HepG2 (cell line): ENCODE data around the gene CAMK4. TPM values are rescaled to one million over a fixed set of nuclear protein-coding genes. Genes with fewer than 3 reads are reported as not detected.

Experiments used
- ATAC-seq: fragments of 200-7000 bp; cut with Tn5 transposase; 3 replicates; pipeline ENCODE4 v1.9.1; 2020; ENCODE audit warnings: mild to moderate bottlenecking, moderate library complexity
- BruUV-seq: library from RNA; stranded (reverse); fragments of 400-500 nt; replicated peaks from 2 replicates; lab custom pipeline; 2021; lab: Mats Ljungman, UMichigan
- CTCF ChIA-PET: fragments of 300-600 bp; formaldehyde crosslinking; extraction: SDS; loops from one replicate; lab custom pipeline; 2021; ENCODE audit warnings: low total read pairs, inconsistent platforms, low intra/inter-chr PET ratio; lab: Yijun Ruan, JAX
- POLR2A ChIA-PET: fragments of 350-600 bp; sonication (Branson Sonifier 250); formaldehyde crosslinking; loops from one replicate; lab custom pipeline; 2020; ENCODE audit warnings: antibody characterized with exemption, inconsistent platforms; lab: Yijun Ruan, JAX
- DNase-seq: peaks from one replicate; pipeline ENCODE4 v3.0.0-alpha.2; 2015; ENCODE audit warnings: low spot score
- FAIRE-seq: peaks from 3 replicates; lab custom pipeline; 2011; peaks lifted over from hg19 to GRCh38; lab: Jason Lieb, UNC
- H2AFZ ChIP-seq: one replicate; pipeline ENCODE4 v1.6.1; 2011; ENCODE audit warnings: low read length, inconsistent platforms
- H3K27ac ChIP-seq: fragments of 300-600 bp; 3 replicates; pipeline ENCODE4 v1.8.0; 2011; ENCODE audit warnings: mixed run types, mild to moderate bottlenecking, mixed read lengths, low read length, inconsistent platforms; ENCODE audit not compliant: insufficient read depth; ENCODE audit errors: extremely low read length
- H3K27me3 ChIP-seq, 2 experiments: fragments of 200-600 bp in 1 of 2; 2 replicates in 1 of 2; 3 replicates in 1 of 2; pipeline versions ENCODE4 v1.6.0 to v1.8.0; 2011; ENCODE audit warnings: low read length in 2 of 2, mild to moderate bottlenecking in 2 of 2, moderate library complexity in 2 of 2, inconsistent platforms in 1 of 2; ENCODE audit not compliant: insufficient read depth in 2 of 2, control insufficient read depth in 1 of 2
- H3K36me3 ChIP-seq, 2 experiments: fragments of 200-600 bp in 1 of 2; replicated peaks in 1 of 2; 2 replicates in 1 of 2; 3 replicates in 1 of 2; pipeline versions ENCODE4 v1.5.1 to v1.8.0; 2011; ENCODE audit warnings: low read length in 2 of 2, inconsistent platforms in 1 of 2; ENCODE audit not compliant: insufficient read depth in 2 of 2, control insufficient read depth in 1 of 2
- H3K4me1 ChIP-seq: 2 replicates; pipeline ENCODE4 v1.5.1; 2012; ENCODE audit warnings: low read length, inconsistent platforms; ENCODE audit not compliant: insufficient read depth
- H3K4me2 ChIP-seq: 2 replicates; pipeline ENCODE4 v1.6.0; 2011; ENCODE audit warnings: low read depth, low read length, inconsistent platforms
- H3K4me3 ChIP-seq, 3 experiments: fragments of 200-600 bp in 1 of 3; sonication (generic), shearing (Covaris generic) in 1 of 3; replicated peaks in 1 of 3; 2 replicates each; pipeline ENCODE4 v1.5.1; 2011 to 2016; ENCODE audit warnings: low read length in 3 of 3, inconsistent platforms in 2 of 3, low read depth in 2 of 3, mild to moderate bottlenecking in 2 of 3, control low read depth in 1 of 3, mixed read lengths in 1 of 3; ENCODE audit not compliant: insufficient read depth in 1 of 3
- H3K79me2 ChIP-seq: one replicate; pipeline ENCODE4 v1.6.1; 2011; ENCODE audit warnings: low read length, inconsistent platforms; ENCODE audit not compliant: insufficient read depth
- H3K9ac ChIP-seq: 2 replicates; pipeline ENCODE4 v1.6.0; 2011; ENCODE audit warnings: mild to moderate bottlenecking, low read depth, low read length, inconsistent platforms; ENCODE audit not compliant: insufficient read depth
- H3K9me3 ChIP-seq: 2 replicates; pipeline ENCODE4 v1.5.1; 2012; ENCODE audit warnings: mild to moderate bottlenecking, low read length
- H4K20me1 ChIP-seq: 2 replicates; pipeline ENCODE4 v1.6.0; 2011; ENCODE audit warnings: inconsistent platforms, mild to moderate bottlenecking, low read length, moderate library complexity; ENCODE audit not compliant: insufficient read depth
- CEBPZ ChIP-seq: IDR thresholded peaks from 2 replicates; pipeline ENCODE4 v1.6.1; 2012; ENCODE audit warnings: low read length, improper control_type of control experiment
- HBP1 ChIP-seq: IDR thresholded peaks from 2 replicates; pipeline ENCODE4 v1.6.1; 2016; ENCODE audit warnings: low read depth, control low read depth
- HNF1B ChIP-seq: sonication (generic); formaldehyde crosslinking; IDR thresholded peaks from 2 replicates; pipeline ENCODE4 v1.5.1; 2020; ENCODE audit warnings: mild to moderate bottlenecking, moderate library complexity, missing genetic modification reagents
- MAF1 ChIP-seq: sonication (generic); formaldehyde crosslinking; IDR thresholded peaks from 2 replicates; pipeline ENCODE4 v1.5.0; 2020; ENCODE audit warnings: missing genetic modification reagents, borderline replicate concordance
- MZF1 ChIP-seq: sonication (generic); formaldehyde crosslinking; IDR thresholded peaks from 2 replicates; pipeline ENCODE4 v1.8.1; 2023; ENCODE audit warnings: mild to moderate bottlenecking, missing genetic modification reagents, borderline replicate concordance
- REPIN1 ChIP-seq: sonication (generic); formaldehyde crosslinking; IDR thresholded peaks from 2 replicates; pipeline ENCODE4 v1.8.0; 2022; ENCODE audit warnings: missing genetic modification reagents, low read depth, mild to moderate bottlenecking, borderline replicate concordance
- SIX1 ChIP-seq: sonication (generic); formaldehyde crosslinking; IDR thresholded peaks from 2 replicates; pipeline ENCODE4 v1.4.0; 2020; ENCODE audit warnings: missing genetic modification reagents, borderline replicate concordance
- XBP1 ChIP-seq: sonication (generic); formaldehyde crosslinking; IDR thresholded peaks from 2 replicates; pipeline ENCODE4 v1.5.0; 2020; ENCODE audit warnings: missing genetic modification reagents
- ZBTB26 ChIP-seq: IDR thresholded peaks from 2 replicates; pipeline ENCODE4 v1.6.1; 2016; ENCODE audit warnings: missing compliant biosample characterization, missing genetic modification reagents, borderline replicate concordance
- ZNF12 ChIP-seq: sonication (generic); formaldehyde crosslinking; IDR thresholded peaks from 2 replicates; pipeline ENCODE4 v1.5.0; 2020; ENCODE audit warnings: missing genetic modification reagents
- ZNF331 ChIP-seq: sonication (generic); formaldehyde crosslinking; IDR thresholded peaks from 2 replicates; pipeline ENCODE4 v1.4.0; 2020; ENCODE audit warnings: missing genetic modification reagents
- ZNF362 ChIP-seq: sonication (generic); formaldehyde crosslinking; IDR thresholded peaks from 2 replicates; pipeline ENCODE4 v1.4.0; 2020; ENCODE audit warnings: missing genetic modification reagents, mild to moderate bottlenecking, borderline replicate concordance
- ZNF430 ChIP-seq: sonication (generic); formaldehyde crosslinking; IDR thresholded peaks from 2 replicates; pipeline ENCODE4 v1.9.0; 2021; ENCODE audit warnings: mild to moderate bottlenecking, missing genetic modification reagents
- ZNF558 ChIP-seq: sonication (generic); formaldehyde crosslinking; IDR thresholded peaks from 2 replicates; pipeline ENCODE4 v1.9.0; 2022; ENCODE audit warnings: mild to moderate bottlenecking, missing genetic modification reagents, borderline replicate concordance
- WGBS: methylation state at CpG from one replicate; pipeline ENCODE4 v1.1.6; 2017; ENCODE audit warnings: low lambda C conversion rate; 5-methylcytosine and 5-hydroxymethylcytosine counted together
- in situ Hi-C: cut with HindIII; loops from 2 replicates; pipeline ENCODE4 v1.10.0; 2017; ENCODE audit warnings: low pct_unique_long_range_greater_than_20kb; ENCODE audit not compliant: extremely low pct_ligation_motif_present
- intact Hi-C: fragments of 100-400 bp; cut with micrococcal nuclease; formaldehyde crosslinking; loops from one replicate; pipeline ENCODE4 v1.10.0; 2022; ENCODE audit not compliant: unreplicated experiment
- polyA plus RNA-seq, 8 experiments: library from polyadenylated mRNA; depleted of rRNA in 3 of 8; stranded (reverse) in 7 of 8; unstranded in 1 of 8; fragments of >200 nt; fragmentation: Illumina TruSeq in 4 of 8; extraction: Trizol in 4 of 8; gene quantifications; 2 replicates each; pipeline versions ENCODE4 v1.2.1 to v1.2.3, GENCODE V29; 2011 to 2016; ENCODE audit warnings: low read depth in 4 of 8, missing spikeins in 1 of 8, mixed read lengths in 1 of 8; ENCODE audit not compliant: insufficient read depth in 1 of 8
- total RNA-seq, 5 experiments: library from RNA; depleted of rRNA; stranded (reverse); fragments of >200 nt; fragmentation: Illumina TruSeq; extraction: Trizol; gene quantifications; 2 replicates each; pipeline ENCODE4 v1.2.3, GENCODE V29; 2016; ENCODE audit warnings: low read depth in 1 of 5

CAMK4 gene
- total and polyA plus RNA-seq, 2 of the 13 experiments (the other 11 are each of a cell fraction or from before 2014, with no cell fraction given), result not detected

GRCh38 chr5:111383288-111383970 lies 159.2 kb downstream of the CAMK4 start (continued):
- TF ChIP-seq HBP1 (CRISPR knock-in tag) (no peak), ZNF12 (no peak), ZNF362 (no peak), ZNF558 (CRISPR knock-in tag) (no peak), SIX1 (CRISPR knock-in tag) (no peak)

- Histone ChIP-seq H3K27me3 (no peaks in the 10 kb centered on the region), H3K79me2 (no peaks in the 10 kb centered on the region), H3K27ac (no peak overlapping the region), H3K36me3 (no peaks in the 10 kb centered on the region), H3K4me3 (no peak overlapping the region), H2AFZ (no peak overlapping the region), H3K4me1 (no peaks in the 10 kb centered on the region), H3K9ac (no peak overlapping the region), H3K4me2 (no peak overlapping the region), H3K9me3 (no peaks in the 10 kb centered on the region), H4K20me1 (no peaks in the 10 kb centered on the region)
- FAIRE-seq (no peak), DNase-seq (no peak), ATAC-seq (no peak)
- BruUV-seq, result no TSS peak
- ChIA-PET CTCF (no interaction called here), POLR2A (no interaction called here)
- in situ Hi-C loops (no loop called here), intact Hi-C loops (no loop called here)
- WGBS, result 1% methylated on average over 3 of the region's 3 CpGs
- no peak for TF ChIP-seq ZBTB26 (CRISPR knock-in tag)
- no peak for TF ChIP-seq XBP1 (CRISPR knock-in tag)
- TF ChIP-seq MZF1 (CRISPR knock-in tag), result no peak
- no peak for TF ChIP-seq ZNF430 (CRISPR knock-in tag)
- no peak for TF ChIP-seq MAF1 (CRISPR knock-in tag)
- no peak for TF ChIP-seq ZNF331 (CRISPR knock-in tag)
- no peak for TF ChIP-seq CEBPZ
- no peak for TF ChIP-seq REPIN1 (CRISPR knock-in tag)
- TF ChIP-seq HNF1B (CRISPR knock-in tag), result no peak
These were observed 160.0 kb downstream of the CAMK4 start for GRCh38 chr5:111384220-111384619.
